CD4-positive, alpha-beta T cell (primary cell): ENCODE results near the gene SLC22A3. TPM values are rescaled to one million over a fixed set of nuclear protein-coding genes. Genes with fewer than 3 reads are reported as not detected.

ENCODE experiments used
- ATAC-seq: fragments of 200-7000 bp; cut with Tn5 transposase; one replicate; pipeline ENCODE4 v1.10.0; 2022; ENCODE audit warnings: mild to moderate bottlenecking; ENCODE audit not compliant: poor library complexity
- CTCF ChIA-PET: fragments of 350-600 bp; sonication (Branson Sonifier 250); formaldehyde crosslinking; loops from one replicate; lab custom pipeline; 2021; ENCODE audit warnings: antibody characterized with exemption, inconsistent platforms; lab: Charles Lee
- POLR2A ChIA-PET: fragments of 350-600 bp; sonication (Branson Sonifier 250); formaldehyde crosslinking; loops from one replicate; lab custom pipeline; 2021; ENCODE audit warnings: antibody characterized with exemption, inconsistent platforms; lab: Charles Lee
- DNase-seq, 14 experiments: peaks; one replicate each; pipeline ENCODE4 v3.0.0-alpha.2; 2013 to 2020; ENCODE audit warnings: mixed read lengths in 2 of 14
- H3K27ac ChIP-seq, 2 donors: one replicate each; pipeline versions ENCODE4 v1.5.1 to v1.7.0; 2013; ENCODE audit warnings: low read length in 2 of 2, low read depth in 1 of 2, mild to moderate bottlenecking in 1 of 2
- H3K27me3 ChIP-seq, 2 experiments: 1 replicate in 1 of 2; 2 replicates in 1 of 2; pipeline versions ENCODE4 v1.6.1 to v1.7.0; 2013; ENCODE audit warnings: low read length in 2 of 2, control low read depth in 1 of 2, mild to moderate bottlenecking in 1 of 2, moderate library complexity in 1 of 2; ENCODE audit not compliant: insufficient read depth in 2 of 2, control insufficient read depth in 1 of 2
- H3K36me3 ChIP-seq: one replicate; pipeline ENCODE4 v1.6.1; 2013; ENCODE audit warnings: low read length, control low read depth; ENCODE audit not compliant: insufficient read depth
- H3K4me1 ChIP-seq: one replicate; pipeline ENCODE4 v1.6.1; 2013; ENCODE audit warnings: low read length, control low read depth; ENCODE audit not compliant: insufficient read depth
- H3K4me3 ChIP-seq: one replicate; pipeline ENCODE4 v1.5.1; 2013; ENCODE audit warnings: mild to moderate bottlenecking, low read length, moderate library complexity
- H3K9me3 ChIP-seq, 2 experiments: 1 replicate in 1 of 2; 2 replicates in 1 of 2; pipeline versions ENCODE4 v1.6.1 to v1.7.0; 2013; ENCODE audit warnings: low read length in 2 of 2, mild to moderate bottlenecking in 2 of 2, control low read depth in 1 of 2, moderate library complexity in 1 of 2; ENCODE audit not compliant: control insufficient read depth in 1 of 2, insufficient read depth in 1 of 2
- H3K27ac Mint-ChIP-seq: one replicate; pipeline ENCODE4 v1.8.0; 2020; ENCODE audit warnings: mixed read lengths
- H3K27me3 Mint-ChIP-seq: one replicate; pipeline ENCODE4 v1.8.0; 2021; ENCODE audit warnings: mixed read lengths
- H3K36me3 Mint-ChIP-seq: one replicate; pipeline ENCODE4 v1.8.0; 2021; ENCODE audit warnings: low read depth, mixed read lengths
- H3K4me1 Mint-ChIP-seq: one replicate; pipeline ENCODE4 v1.8.0; 2021; ENCODE audit warnings: low read depth, mixed read lengths
- H3K4me3 Mint-ChIP-seq: one replicate; pipeline ENCODE4 v1.8.0; 2020; ENCODE audit warnings: mild to moderate bottlenecking, mixed read lengths
- H3K9me3 Mint-ChIP-seq: one replicate; pipeline ENCODE4 v1.8.0; 2020; ENCODE audit warnings: mixed read lengths
- intact Hi-C, 2 experiments: fragments of 100-400 bp; cut with DNase I in 1 of 2; cut with micrococcal nuclease in 1 of 2; formaldehyde crosslinking; loops; one replicate each; pipeline versions ENCODE4 v1.15.1 to v1.9.0; 2023 to 2025; cut with DNase I, micrococcal nuclease
- total RNA-seq, 174 experiments: library from RNA in 2 of 174; stranded (reverse) in 2 of 174; gene quantifications; one replicate each; pipeline ENCODE4 v1.2.3 and lab custom pipeline; 2021 to 2026
- TF ChIP-seq, protein P1 (sequence below): fragments of 200-600 bp; IDR thresholded peaks from one replicate; pipeline ENCODE4 v1.8.0; 2022; ENCODE audit warnings: antibody characterized with exemption, mild to moderate bottlenecking

Gene SLC22A3
- total RNA-seq, 2 experiments from 2014 or later = not detected

DNA sequence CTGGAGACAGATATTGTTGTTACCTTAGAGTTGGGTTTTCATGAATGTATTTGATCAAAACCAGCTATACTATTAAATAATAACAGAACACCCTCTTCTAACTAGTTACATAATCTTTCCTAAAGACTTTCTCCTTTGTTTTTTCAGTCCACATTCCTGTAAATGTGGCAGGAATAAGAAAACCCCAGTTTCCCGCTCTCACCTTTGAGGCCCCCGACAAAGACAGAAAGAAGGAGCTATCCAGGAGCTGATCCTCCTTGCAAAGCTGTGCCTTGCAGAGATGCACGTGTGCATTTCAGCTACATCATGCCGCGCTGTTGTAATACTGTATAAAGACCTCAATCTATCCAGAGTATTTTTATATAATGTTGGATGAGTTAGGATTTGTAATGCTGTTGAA lies 102.7 kb downstream of the SLC22A3 start:
- Mint-ChIP-seq H3K4me1 (peaks cover 4% of the 10 kb centered on the region), H3K27me3 (peaks cover 24% of the 10 kb centered on the region), H3K4me3 (no peak overlapping the region), H3K27ac (no peak overlapping the region), H3K9me3 (peaks cover 8% of the 10 kb centered on the region), H3K36me3 (no peaks in the 10 kb centered on the region)
- H3K9me3 ChIP-seq = peaks cover 3 to 5% of the 10 kb centered on the region in 2 experiments
- no peak overlapping the region for H3K4me3 ChIP-seq
- no peaks in the 10 kb centered on the region for H3K27me3 ChIP-seq
- no peak overlapping the region for H3K27ac ChIP-seq
- ChIA-PET POLR2A (no interaction called here), CTCF (no interaction called here)
- no peak for ATAC-seq
- H3K36me3 ChIP-seq = no peaks in the 10 kb centered on the region
- TF ChIP-seq, protein P1, sequence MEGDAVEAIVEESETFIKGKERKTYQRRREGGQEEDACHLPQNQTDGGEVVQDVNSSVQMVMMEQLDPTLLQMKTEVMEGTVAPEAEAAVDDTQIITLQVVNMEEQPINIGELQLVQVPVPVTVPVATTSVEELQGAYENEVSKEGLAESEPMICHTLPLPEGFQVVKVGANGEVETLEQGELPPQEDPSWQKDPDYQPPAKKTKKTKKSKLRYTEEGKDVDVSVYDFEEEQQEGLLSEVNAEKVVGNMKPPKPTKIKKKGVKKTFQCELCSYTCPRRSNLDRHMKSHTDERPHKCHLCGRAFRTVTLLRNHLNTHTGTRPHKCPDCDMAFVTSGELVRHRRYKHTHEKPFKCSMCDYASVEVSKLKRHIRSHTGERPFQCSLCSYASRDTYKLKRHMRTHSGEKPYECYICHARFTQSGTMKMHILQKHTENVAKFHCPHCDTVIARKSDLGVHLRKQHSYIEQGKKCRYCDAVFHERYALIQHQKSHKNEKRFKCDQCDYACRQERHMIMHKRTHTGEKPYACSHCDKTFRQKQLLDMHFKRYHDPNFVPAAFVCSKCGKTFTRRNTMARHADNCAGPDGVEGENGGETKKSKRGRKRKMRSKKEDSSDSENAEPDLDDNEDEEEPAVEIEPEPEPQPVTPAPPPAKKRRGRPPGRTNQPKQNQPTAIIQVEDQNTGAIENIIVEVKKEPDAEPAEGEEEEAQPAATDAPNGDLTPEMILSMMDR = no peak
- no peak for DNase-seq
- intact Hi-C loops = loop anchor here in 1 of 2 experiments (10.0 kb wide), 1 partner anchor 726 kb away; the partner anchor contains the start of gene WTAP
- H3K4me1 ChIP-seq = peaks cover 4% of the 10 kb centered on the region

- POLR2A ChIA-PET = no interaction called here
- H3K4me1 ChIP-seq = peaks cover 33% of the 10 kb centered on the region
- no peak overlapping the region for H3K27ac Mint-ChIP-seq
- peaks cover 29% of the 10 kb centered on the region for H3K27me3 Mint-ChIP-seq
- no peak for DNase-seq
- H3K9me3 ChIP-seq = peaks cover 0 to 3% of the 10 kb centered on the region in 2 experiments
- H3K36me3 ChIP-seq = no peaks in the 10 kb centered on the region
- no peaks in the 10 kb centered on the region for H3K27me3 ChIP-seq
- no peak for ATAC-seq
- no peak overlapping the region for H3K27ac ChIP-seq
- TF ChIP-seq, protein P1 = no peak
- H3K4me3 ChIP-seq = no peak overlapping the region
- no peak overlapping the region for H3K4me3 Mint-ChIP-seq
- CTCF ChIA-PET = interaction anchor here (2.5 kb wide), 1 partner anchor 316 kb away, joined by 26 read pairs; no protein-coding TSS in a partner anchor
- intact Hi-C loops = loop anchor here in 1 of 2 experiments (10.0 kb wide), 1 partner anchor 730 kb away; the partner anchor contains the start of gene WTAP
- H3K9me3 Mint-ChIP-seq = peaks cover 8% of the 10 kb centered on the region
- peaks cover 22% of the 10 kb centered on the region for H3K4me1 Mint-ChIP-seq
- H3K36me3 Mint-ChIP-seq = no peaks in the 10 kb centered on the region
Measured at GRCh38 chr6:160454303-160454702, 106.1 kb downstream of the SLC22A3 start.

DNA sequence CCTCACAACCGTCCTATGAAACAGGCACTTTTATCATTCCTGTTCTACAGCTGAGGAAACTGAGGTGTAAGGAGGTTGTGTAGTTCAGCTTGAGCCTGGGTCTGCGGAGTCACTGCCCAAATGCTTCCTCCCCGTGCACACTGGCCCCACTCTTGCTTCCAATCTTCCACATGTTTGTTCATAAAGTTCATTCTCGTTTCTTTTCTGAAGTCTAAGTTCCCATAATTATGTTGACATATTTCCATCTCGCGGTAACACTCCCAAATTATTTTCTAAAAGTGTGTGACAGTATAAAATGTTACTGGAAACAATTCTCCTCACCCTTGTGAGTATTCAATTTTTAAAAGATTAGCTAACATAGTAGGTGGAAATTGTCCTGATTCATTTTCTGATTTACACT lies 106.9 kb downstream of the SLC22A3 start:
- DNase-seq = no peak
- POLR2A ChIA-PET = no interaction called here
- H3K36me3 ChIP-seq = no peaks in the 10 kb centered on the region

More for the DNA sequence above, 106.9 kb downstream of the SLC22A3 start:
- Mint-ChIP-seq H3K4me1 (peaks cover 29% of the 10 kb centered on the region), H3K27me3 (peaks cover 29% of the 10 kb centered on the region), H3K9me3 (peaks cover 4% of the 10 kb centered on the region), H3K4me3 (no peak overlapping the region), H3K27ac (no peak overlapping the region), H3K36me3 (no peaks in the 10 kb centered on the region)
- no peak for ATAC-seq
- Histone ChIP-seq H3K4me3 (no peak overlapping the region), H3K27ac (no peak overlapping the region), H3K27me3 (no peaks in the 10 kb centered on the region), H3K9me3 (peaks cover 0 to 2% of the 10 kb centered on the region in 2 experiments), H3K4me1 (peaks cover 41% of the 10 kb centered on the region)
- TF ChIP-seq, protein P1 = no peak
- intact Hi-C loops = loop anchor here (5.0 to 10.0 kb wide), 4 partner anchors 368 to 1283 kb away; partner anchors contain the start of gene WTAP (in 1 of the 2)
- CTCF ChIA-PET = interaction anchor here (0.6 to 2.5 kb wide), 4 partner anchors 14 to 600 kb away, joined by 3 to 26 read pairs (median 4); no protein-coding TSS in a partner anchor
